ENCODE measurements around the gene PLXND1. TPM values are rescaled to one million over a fixed set of nuclear protein-coding genes. Genes with fewer than 3 reads are reported as not detected.

PLXND1 gene
- polyA plus RNA-seq, 1 donor from 2014 or later, result 0.05 TPM

- Histone ChIP-seq H3K79me2 (replicated peaks; ENCODE audit: insufficient read depth, low read length) (no peaks in the 10 kb centered on the region), H2AFZ (ENCODE audit: low read depth, low read length) (no peak overlapping the region), H3K4me3 (ENCODE audit: low read length) (no peak overlapping the region), H3K9me3 (ENCODE audit: low read length) (no peaks in the 10 kb centered on the region), H3K27me3 (ENCODE audit: insufficient read depth, low read depth, low read length) (no peaks in the 10 kb centered on the region), H3K9ac (ENCODE audit: low read length) (peak overlapping the region; percentile 34), H4K20me1 (ENCODE audit: insufficient read depth) (no peaks in the 10 kb centered on the region), H3F3A (ENCODE audit: insufficient read depth, low read length, poor library complexity, severe bottlenecking) (no peaks in the 10 kb centered on the region), H3K36me3 (ENCODE audit: insufficient read depth, low read length) (no peaks in the 10 kb centered on the region), H3K9me2 (ENCODE audit: insufficient read depth, low read length) (no peaks in the 10 kb centered on the region), H3K27ac (ENCODE audit: low read length) (peak overlapping the region; percentile 52), H3K4me2 (ENCODE audit: low read length) (no peak overlapping the region)
- TF ChIP-seq, protein P1, sequence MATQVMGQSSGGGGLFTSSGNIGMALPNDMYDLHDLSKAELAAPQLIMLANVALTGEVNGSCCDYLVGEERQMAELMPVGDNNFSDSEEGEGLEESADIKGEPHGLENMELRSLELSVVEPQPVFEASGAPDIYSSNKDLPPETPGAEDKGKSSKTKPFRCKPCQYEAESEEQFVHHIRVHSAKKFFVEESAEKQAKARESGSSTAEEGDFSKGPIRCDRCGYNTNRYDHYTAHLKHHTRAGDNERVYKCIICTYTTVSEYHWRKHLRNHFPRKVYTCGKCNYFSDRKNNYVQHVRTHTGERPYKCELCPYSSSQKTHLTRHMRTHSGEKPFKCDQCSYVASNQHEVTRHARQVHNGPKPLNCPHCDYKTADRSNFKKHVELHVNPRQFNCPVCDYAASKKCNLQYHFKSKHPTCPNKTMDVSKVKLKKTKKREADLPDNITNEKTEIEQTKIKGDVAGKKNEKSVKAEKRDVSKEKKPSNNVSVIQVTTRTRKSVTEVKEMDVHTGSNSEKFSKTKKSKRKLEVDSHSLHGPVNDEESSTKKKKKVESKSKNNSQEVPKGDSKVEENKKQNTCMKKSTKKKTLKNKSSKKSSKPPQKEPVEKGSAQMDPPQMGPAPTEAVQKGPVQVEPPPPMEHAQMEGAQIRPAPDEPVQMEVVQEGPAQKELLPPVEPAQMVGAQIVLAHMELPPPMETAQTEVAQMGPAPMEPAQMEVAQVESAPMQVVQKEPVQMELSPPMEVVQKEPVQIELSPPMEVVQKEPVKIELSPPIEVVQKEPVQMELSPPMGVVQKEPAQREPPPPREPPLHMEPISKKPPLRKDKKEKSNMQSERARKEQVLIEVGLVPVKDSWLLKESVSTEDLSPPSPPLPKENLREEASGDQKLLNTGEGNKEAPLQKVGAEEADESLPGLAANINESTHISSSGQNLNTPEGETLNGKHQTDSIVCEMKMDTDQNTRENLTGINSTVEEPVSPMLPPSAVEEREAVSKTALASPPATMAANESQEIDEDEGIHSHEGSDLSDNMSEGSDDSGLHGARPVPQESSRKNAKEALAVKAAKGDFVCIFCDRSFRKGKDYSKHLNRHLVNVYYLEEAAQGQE (IDR thresholded peaks at IDR 0.05; ENCODE audit: borderline replicate concordance), result no peak
- no peak for TF ChIP-seq RAD21 (conservative IDR thresholded peaks at IDR 0.05)
- peak; percentile 18 for TF ChIP-seq EP300 (conservative IDR thresholded peaks at IDR 0.05; ENCODE audit: poor library complexity, severe bottlenecking)
Measured at GRCh38 chr3:129553719-129554118, 52.8 kb downstream of the PLXND1 start.

DNA sequence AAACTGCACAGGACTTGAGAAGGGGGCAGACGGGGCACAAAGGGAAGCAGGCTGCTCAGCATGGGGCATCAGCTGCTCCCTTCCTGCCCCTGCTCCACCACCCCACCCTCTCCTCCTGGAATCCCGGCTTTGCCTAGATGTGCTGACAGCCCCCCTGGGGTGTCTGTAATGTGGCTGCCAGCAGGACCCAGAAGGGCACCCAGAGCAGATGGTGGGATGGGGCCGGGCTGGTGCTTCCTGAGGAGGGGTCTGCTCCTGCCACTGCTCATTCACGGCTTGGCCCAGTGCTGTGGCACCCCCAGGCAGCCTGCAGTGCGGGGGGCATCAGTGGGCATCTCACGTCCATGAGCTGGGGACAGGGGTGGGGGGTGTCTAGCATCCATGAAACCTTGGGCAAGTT, 53.3 kb downstream of the PLXND1 start:
- Histone ChIP-seq H3K79me2 (replicated peaks; ENCODE audit: insufficient read depth, low read length) (no peaks in the 10 kb centered on the region), H3K4me2 (ENCODE audit: low read length) (no peak overlapping the region), H3K27ac (ENCODE audit: low read length) (peak overlapping the region; percentile 52), H3K9me2 (ENCODE audit: insufficient read depth, low read length) (no peaks in the 10 kb centered on the region), H3F3A (ENCODE audit: insufficient read depth, low read length, poor library complexity, severe bottlenecking) (no peaks in the 10 kb centered on the region), H3K9me3 (ENCODE audit: low read length) (no peaks in the 10 kb centered on the region), H4K20me1 (ENCODE audit: insufficient read depth) (no peaks in the 10 kb centered on the region), H3K36me3 (ENCODE audit: insufficient read depth, low read length) (no peaks in the 10 kb centered on the region), H2AFZ (ENCODE audit: low read depth, low read length) (no peak overlapping the region), H3K9ac (ENCODE audit: low read length) (peak overlapping the region; percentile 34), H3K4me3 (ENCODE audit: low read length) (no peak overlapping the region), H3K27me3 (ENCODE audit: insufficient read depth, low read depth, low read length) (no peaks in the 10 kb centered on the region)
- TF ChIP-seq MXI1 (conservative IDR thresholded peaks at IDR 0.05; ENCODE audit: poor library complexity, severe bottlenecking) (no peak), EP300 (conservative IDR thresholded peaks at IDR 0.05; ENCODE audit: poor library complexity, severe bottlenecking) (no peak), RAD21 (conservative IDR thresholded peaks at IDR 0.05) (no peak), CTCF (IDR thresholded peaks at IDR 0.05; ENCODE audit: poor library complexity, severe bottlenecking) (no peak), EZH2 (IDR thresholded peaks at IDR 0.05; ENCODE audit: borderline replicate concordance, insufficient read depth, low read length, poor library complexity, severe bottlenecking) (no peak), TAF1 (IDR thresholded peaks at IDR 0.05; ENCODE audit: low read depth) (no peak), SMC3 (conservative IDR thresholded peaks at IDR 0.05; ENCODE audit: poor library complexity) (no peak), POLR2AphosphoS5 (IDR thresholded peaks at IDR 0.05) (no peak)
- TF ChIP-seq, protein P1 (IDR thresholded peaks at IDR 0.05; ENCODE audit: borderline replicate concordance), result no peak
